Kidney capillary endothelial cell (primary cell): ENCODE measurements around the gene SNX18.
"Not testable (repeated sequence)": the region's sequence is repeated elsewhere in the genome, so short reads cannot be mapped to it uniquely, and the experiment has no call there.

ENCODE experiments used
- DNase-seq: peaks from one replicate; pipeline ENCODE4 v3.0.0-alpha.2; 2018; ENCODE audit warnings: low spot score

The SNX18 gene

DNA sequence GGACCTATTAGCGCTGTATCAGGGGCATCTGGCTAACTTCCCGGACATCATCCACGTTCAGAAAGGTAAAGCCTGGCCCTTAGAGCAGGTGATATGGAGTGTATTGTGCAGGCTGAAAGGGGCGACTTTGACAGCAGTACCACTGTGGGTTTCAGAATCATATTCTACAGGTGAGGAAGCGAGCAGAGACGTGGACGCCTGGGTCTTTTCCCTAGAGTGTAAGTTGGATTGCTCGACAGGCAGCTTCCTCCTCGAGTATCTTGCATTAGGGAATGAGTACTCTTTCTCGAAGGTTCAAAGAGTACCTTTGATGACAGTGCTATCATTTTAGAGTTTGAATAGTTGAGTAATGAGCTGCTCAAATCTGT lies 1.9 kb downstream of the SNX18 start:
- DNase-seq: no peak

DNA sequence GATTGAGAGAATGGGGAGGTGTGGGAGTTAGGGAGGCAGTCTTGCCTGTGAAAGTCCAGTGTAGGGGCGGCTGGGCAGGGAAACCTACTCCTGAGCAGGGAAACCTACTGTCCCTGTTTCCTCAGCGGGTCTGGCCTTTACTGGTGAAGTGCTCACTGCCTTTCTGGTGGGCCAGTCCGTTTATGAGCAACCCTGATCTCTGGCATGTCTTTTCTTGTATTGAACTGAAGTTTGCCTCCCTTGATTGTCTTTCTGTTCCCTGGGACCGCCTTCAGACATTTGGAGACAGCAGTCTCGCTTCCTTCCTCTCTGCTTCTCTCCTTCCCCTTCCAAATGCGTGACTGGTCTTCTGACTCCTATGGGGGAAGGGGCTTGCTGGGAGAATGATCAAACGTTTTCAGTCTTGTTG lies 2.9 kb downstream of the SNX18 start:
- DNase-seq: peak; percentile 31

- no peak for DNase-seq
Observed at GRCh38 chr5:54520940-54521339, 3.4 kb downstream of the SNX18 start.

DNA sequence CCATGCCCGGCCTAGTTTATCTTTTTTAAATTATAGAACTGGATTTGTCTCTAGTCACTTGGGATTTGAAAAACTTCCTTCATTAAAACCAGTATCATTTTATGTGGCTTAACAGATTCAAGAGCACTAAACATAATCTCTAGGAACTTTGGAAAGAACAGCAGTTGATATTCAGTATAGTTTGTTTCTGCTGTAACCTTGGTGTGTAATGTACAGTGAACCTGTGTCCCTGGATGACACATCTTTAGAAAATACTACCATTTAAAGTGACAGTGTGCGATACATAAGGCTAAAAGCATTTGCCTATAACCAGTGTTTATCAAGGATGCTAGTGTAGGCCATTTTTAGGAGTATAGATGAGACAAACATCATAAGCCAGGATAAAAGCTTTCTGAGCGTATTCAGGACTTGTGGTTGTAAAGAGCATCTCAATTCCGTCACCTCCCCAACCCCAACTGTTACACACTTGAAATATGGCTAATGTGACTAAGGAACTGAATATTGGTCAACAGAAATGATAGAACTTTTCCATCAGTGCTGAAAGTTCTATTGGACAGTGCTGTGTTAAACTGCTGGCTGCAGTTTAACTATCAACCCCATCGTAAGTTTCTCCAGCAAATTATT lies 4.4 kb downstream of the SNX18 start:
- no peak for DNase-seq

GRCh38 chr5:54523534-54523933 lies 6.0 kb downstream of the SNX18 start:
- no peak for DNase-seq

- DNase-seq: no peak
Observed at GRCh38 chr5:54524082-54524481, 6.5 kb downstream of the SNX18 start.

GRCh38 chr5:54524704-54525103 lies 7.1 kb downstream of the SNX18 start:
- DNase-seq: no peak

- no peak for DNase-seq
Observed at GRCh38 chr5:54525261-54525660, 7.7 kb downstream of the SNX18 start.

DNA sequence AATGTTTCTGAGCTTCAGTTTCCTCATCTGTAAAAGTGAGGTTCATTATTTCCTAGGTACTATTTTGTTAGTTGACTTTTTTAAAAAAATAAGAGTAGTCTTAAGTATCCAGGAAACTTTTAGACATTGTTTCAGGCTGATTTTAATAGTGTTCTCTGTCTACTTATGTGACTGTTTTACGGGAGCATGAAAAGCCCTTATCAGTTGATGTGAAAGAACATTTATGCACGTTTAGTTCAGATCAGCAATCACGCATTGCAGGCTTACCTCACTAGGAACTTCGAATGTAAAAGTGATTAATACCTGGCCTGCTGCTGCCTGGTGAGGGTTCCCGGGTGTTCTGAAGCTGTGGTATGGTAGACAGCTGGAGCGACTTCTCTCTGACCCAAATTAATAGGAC lies 8.1 kb downstream of the SNX18 start:
- DNase-seq: no peak

DNA sequence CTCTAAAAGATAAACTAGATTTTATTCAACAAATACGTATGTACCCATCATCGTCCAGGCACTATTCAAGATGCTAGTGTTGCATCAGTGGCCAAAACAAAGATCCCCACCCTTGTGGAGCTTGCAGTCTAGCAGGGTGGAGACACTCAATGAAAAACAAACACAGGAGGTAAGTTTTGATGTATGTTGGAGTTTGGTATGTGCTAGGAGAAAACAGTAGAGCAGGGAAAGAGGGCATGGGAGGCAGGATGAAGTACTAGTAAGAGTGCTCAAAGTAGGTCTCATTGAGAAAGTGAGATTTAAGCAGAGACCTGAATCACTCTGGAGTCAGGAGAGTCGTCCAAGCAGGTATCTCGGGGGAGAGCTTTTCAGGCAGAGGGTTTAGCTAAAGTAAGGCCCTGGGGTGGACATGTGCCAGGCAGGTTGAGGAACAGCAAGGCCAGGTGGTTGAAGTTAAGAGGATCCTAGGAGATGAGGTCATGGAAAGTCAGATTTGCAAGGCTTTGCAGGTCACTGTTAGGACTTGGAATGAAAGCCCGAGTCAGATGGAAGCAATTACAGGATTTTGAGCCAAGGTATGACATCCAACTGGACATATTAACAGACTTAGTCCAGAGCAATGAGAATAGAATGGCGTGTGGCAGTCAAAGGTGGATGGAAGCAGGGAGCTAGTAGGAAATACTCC lies 9.2 kb downstream of the SNX18 start:
- no peak for DNase-seq

DNA sequence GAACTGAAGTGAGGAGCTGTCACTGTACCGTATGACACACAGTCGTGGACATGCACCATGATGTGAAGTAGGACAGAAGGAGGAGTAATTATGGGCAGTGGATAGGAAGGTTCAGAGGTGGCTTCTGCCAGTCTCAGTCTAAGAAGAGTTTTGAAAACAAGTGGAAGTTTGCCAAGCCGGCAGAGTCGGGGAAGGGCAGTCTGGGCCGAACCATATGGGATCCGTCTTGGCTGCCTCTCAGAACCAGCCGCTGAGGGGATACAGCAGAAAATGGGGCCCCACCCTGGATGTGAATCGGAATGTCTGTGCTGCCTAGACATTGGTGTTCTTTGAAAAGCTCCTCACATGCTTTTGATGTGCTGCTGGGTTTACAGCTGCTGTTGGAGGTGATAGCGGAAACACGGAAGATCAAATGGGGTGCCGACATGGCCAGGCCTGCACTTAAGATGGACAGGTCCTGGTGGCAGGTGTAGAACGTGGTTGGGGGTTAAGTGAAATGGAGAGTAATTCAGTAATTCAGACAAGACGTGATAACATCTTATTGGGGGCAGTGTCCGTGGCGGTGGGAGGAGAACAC lies 11.2 kb downstream of the SNX18 start:
- no peak for DNase-seq

DNA sequence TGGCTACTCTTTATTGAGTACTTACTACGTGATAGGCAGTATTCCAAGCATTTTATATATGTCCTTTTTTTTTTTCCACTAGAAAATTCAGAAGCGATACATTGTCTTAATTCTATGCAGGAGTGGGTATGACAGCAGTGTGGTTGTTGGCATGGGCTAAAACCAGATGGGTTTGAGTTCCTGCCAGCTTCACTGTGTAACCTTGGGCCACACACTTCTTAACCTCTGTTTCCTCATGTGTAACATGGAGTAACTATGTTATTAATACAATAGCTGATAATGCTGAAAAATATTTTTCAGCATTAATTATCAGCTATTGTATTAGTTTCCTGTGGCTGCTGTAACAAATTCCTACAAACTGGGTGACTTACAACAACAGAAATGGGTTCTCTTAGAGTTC lies 12.0 kb downstream of the SNX18 start:
- no peak for DNase-seq

GRCh38 chr5:54531546-54531945 lies 14.0 kb downstream of the SNX18 start:
- DNase-seq: no peak

GRCh38 chr5:54533541-54534190 lies 16.1 kb downstream of the SNX18 start:
- DNase-seq: no peak

- DNase-seq: no peak
Observed at GRCh38 chr5:54534191-54535004, 16.8 kb downstream of the SNX18 start.

DNA sequence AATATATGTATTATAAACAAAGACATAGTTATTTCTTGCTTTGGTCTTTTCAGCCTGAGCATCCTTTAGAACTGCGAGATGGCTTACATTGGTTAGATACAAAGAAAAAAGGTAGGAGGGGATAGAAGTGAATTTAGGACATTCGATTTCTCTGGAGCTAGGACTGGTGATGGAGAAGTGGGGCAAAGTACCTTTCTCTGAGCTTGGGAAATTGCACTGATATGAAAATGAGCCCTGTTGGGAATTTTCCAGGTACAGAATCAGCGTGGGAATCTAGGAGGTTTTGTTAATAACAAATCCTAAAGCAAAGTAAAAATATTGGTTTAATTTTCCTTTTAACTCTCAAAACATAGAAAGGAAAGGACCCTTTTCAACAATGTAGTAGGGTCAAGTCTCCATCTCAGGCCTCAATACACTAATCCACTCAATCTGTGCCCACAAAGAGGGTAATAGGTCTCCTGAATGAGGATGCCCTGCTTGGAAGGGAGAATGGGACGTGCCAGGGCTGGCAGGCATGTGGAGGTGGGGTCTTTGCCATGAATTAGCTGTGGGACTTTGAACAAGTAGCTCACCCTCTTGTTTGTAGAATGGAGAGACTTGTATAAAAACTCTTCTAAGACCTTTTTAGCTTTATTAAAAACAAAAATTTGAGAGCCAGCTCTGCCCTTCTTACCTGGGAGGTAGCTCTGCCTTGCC lies 17.7 kb downstream of the SNX18 start:
- no peak for DNase-seq

DNA sequence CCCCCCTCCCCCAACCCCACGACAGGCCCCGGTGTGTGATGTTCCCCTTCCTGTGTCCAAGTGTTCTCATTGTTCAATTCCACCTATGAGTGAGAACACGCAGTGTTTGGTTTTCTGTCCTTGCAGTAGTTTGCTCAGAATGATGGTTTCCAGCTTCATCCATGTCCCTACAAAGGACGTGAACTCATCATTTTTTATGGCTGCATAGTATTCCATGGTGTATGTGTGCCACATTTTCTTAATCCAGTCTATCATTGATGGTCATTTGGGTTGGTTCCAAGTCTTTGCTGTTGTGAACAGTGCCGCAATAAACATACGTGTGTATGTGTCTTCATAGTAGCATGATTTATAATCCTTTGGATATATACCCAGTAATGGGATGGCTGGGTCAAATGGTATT lies 18.8 kb downstream of the SNX18 start:
- not testable (repeated sequence) for DNase-seq

DNA sequence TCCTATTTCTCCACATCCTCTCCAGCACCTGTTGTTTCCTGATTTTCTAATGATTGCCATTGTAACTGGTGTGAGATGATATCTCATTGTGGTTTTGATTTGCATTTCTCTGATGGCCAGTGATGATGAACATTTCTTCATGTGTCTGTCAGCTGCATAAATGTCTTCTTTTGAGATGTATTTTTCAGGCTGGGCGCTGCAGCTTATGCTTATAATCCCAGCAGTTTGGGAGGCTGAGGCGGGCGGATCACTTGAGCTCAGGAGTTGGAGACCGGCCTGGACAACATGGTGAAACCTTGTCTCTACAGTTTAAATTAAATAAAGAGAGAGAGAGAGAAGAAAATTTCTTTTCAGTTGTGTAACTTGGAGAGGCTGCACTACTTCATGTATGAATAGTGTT lies 19.3 kb downstream of the SNX18 start:
- not testable (repeated sequence) for DNase-seq

- DNase-seq: no peak
Observed at GRCh38 chr5:54537725-54538124, 20.2 kb downstream of the SNX18 start.

DNA sequence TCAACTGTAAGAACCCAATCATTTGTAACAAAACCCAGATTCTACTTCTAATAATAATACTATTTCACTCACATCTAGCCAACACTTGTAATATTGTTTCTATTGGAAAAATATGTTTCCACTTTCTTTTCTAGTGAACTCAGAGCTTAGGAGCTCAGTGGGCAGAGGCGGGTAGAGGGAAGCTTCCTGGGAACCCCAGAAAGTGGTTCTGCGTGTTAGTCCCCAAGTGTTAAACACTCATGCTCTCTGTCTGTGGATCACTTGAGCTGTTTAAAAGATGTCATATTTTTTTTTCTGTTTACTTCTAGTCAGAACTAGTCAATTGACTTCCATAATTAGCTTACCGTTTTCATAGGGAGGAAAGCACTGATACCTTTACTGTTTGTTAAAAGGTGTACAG lies 20.6 kb downstream of the SNX18 start:
- DNase-seq: no peak

DNA sequence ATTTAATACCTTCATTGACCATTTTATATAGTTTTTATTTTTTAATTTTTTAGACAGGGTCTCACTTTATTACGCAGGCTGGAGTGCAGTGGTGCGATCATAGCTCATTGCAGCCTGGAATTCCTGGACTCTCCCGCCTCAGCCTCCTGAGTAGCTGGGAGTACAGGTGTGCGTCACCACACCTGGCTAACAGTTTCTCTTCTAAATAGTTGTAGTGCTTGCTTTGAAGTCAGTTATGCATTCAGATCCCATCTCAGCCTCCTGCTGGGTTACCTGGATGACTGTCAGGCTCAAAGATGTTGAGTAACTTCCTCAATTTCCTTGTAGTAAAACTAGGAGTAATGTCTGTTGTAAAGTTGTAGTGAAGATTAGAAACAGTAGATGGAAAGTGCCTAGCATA lies 21.4 kb downstream of the SNX18 start:
- DNase-seq: no peak

DNA sequence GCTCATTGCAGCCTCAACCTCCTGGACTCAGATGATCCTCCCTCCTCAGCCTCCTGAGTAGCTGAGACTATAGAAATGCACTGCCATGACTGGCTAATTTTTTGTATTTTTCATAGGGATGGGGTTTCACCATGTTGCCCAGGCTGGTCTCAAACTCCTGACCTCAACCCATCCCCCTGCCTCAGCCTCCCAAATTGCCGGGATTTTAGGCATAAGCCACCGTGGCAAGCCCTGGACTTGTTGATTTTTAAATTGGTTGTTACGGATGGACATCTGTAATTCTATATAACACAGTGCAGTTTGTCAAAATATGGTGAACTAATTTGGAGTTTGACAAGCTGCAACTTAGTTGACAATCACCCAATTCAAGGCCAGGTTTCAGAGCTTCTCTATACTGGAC lies 22.7 kb downstream of the SNX18 start:
- no peak for DNase-seq
